ENCODE measurements around the gene WIZ. TPM values are rescaled to one million over a fixed set of nuclear protein-coding genes. Genes with fewer than 3 reads are reported as not detected.
"Not testable (repeated sequence)": the region's sequence is repeated elsewhere in the genome, so short reads cannot be mapped to it uniquely, and the experiment has no call there.

The WIZ gene
- total RNA-seq, 2 experiments from 2014 or later = 31.6 to 32.7 TPM

DNA sequence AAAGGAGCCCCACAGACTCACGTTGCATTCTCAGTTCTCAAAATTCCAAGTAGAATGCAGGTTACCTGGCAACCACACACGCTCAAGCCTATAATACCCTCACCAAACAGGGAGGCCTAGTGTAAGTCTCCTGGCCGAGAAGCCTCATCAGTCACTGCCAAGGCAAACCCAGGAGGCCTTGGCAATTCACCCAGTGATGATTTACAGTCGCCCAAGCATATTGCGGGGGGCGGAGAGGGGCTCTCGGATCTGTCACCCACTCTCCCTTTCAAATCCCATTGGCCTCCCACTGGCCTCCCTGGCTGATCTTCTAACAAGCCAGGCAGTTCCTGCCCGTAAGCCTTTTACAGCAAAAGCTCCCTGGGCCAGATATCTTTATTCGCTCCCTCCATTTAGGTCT is 32.1 kb downstream of the WIZ start:
- Mint-ChIP-seq H3K9me3 (ENCODE audit: insufficient read depth) (no peaks in the 10 kb centered on the region), H3K4me1 (ENCODE audit: low read depth) (peaks cover 49% of the 10 kb centered on the region), H3K27me3 (ENCODE audit: low read depth) (no peaks in the 10 kb centered on the region), H3K4me3 (peak overlapping the region; percentile 99), H3K27ac (peak overlapping the region; percentile 99), H3K36me3 (ENCODE audit: low read depth) (peaks cover 33% of the 10 kb centered on the region)
- no peak for DNase-seq
- ChIA-PET POLR2A (interaction anchor here (1.0 to 5.0 kb wide), 8 partner anchors 13 to 419 kb away, joined by 3 to 44 read pairs (median 14); partner anchors contain the start of genes AKAP8, RASAL3 and WIZ), CTCF (interaction anchor here (1.0 to 8.6 kb wide), 6 partner anchors 8 to 137 kb away, joined by 4 to 259 read pairs (median 26); no protein-coding TSS in a partner anchor)
- ATAC-seq = no peak

DNA sequence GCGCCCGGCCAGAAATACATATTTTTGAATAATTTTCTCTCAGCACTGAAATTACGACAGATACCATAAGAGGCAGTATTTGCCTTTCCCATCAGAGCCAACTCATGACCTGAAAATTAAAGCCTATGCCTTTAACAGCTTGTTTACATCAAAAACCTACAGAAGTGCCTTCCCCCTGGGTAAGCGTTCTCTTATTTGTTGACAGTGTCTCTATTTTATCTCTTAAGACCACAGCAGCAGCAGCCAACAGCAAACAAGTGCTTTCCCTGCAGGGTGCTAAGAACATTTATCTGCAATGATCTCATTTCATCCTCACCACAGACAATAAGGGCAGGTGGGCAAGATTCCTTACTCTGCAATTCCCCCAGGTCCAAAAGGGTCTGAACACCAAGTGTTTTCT is 36.9 kb downstream of the WIZ start:
- no peak overlapping the region for H3K4me3 Mint-ChIP-seq
- ATAC-seq (no peak), DNase-seq (no peak)
- no peaks in the 10 kb centered on the region for H3K27me3 Mint-ChIP-seq (ENCODE audit: low read depth)
- peaks cover 37% of the 10 kb centered on the region for H3K4me1 Mint-ChIP-seq (ENCODE audit: low read depth)
- ChIA-PET CTCF (interaction anchor here (0.5 to 1.3 kb wide), 2 partner anchors 135 to 143 kb away, joined by 3 to 7 read pairs; no protein-coding TSS in a partner anchor), POLR2A (interaction anchor here (0.6 to 1.2 kb wide), 3 partner anchors 21 to 64 kb away, joined by 3 to 4 read pairs (median 3); no protein-coding TSS in a partner anchor)
- peak overlapping the region; percentile 9 for H3K27ac Mint-ChIP-seq
- no peaks in the 10 kb centered on the region for H3K9me3 Mint-ChIP-seq (ENCODE audit: insufficient read depth)
- peaks cover 34% of the 10 kb centered on the region for H3K36me3 Mint-ChIP-seq (ENCODE audit: low read depth)

DNA sequence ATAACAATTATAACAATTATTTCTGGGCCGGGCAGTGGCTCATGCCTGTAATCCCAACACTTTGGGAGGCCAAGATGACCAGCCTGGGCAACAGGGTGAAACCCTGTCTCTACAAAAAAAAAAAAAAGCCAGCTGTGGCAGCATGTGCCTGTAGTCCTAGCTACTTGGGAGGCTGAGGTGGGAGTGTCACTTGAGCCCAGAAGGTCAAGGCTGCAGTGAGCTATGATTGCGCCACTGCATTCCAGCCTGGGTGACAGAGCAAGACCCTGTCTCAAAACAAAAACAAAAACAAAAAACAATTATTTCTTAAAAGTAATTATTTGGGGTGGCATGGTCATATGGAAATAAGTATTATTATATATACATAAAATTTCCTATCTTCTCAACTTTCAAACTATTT is 38.4 kb downstream of the WIZ start:
- H3K27me3 Mint-ChIP-seq (ENCODE audit: low read depth); H3K9me3 Mint-ChIP-seq (ENCODE audit: insufficient read depth); POLR2A ChIA-PET; H3K4me3 Mint-ChIP-seq; DNase-seq; H3K27ac Mint-ChIP-seq; ATAC-seq: not testable (repeated sequence)
- H3K36me3 Mint-ChIP-seq (ENCODE audit: low read depth) = peaks cover 33% of the 10 kb centered on the region
- CTCF ChIA-PET = interaction anchor here (2.7 kb wide), 1 partner anchor 7 kb away, joined by 11 read pairs; the partner anchor contains the start of gene AKAP8L
- H3K4me1 Mint-ChIP-seq (ENCODE audit: low read depth) = peaks cover 25% of the 10 kb centered on the region

DNA sequence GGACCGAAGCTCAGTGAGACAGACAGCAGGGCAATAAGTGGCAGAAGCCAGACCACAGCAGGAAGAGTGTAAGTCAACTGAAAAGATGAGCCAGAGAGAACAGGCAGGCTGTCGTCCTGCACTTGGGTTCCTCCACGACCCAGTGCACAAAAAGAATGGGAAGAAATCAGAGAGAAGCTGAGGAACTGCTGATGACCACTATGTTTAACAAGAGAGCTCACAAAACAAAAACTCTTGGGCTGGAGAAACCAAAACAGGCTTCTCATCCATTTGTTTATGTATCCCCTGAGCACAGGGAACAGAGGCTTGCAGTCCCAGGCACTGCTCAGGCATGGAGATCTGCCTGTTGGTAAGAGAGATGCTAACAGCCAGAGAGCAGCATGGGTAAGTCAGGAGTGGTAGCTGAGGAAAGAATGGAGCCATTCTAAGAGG is 45.0 kb downstream of the WIZ start:
- Mint-ChIP-seq H3K27ac (peak overlapping the region; percentile 47), H3K4me1 (ENCODE audit: low read depth) (peaks cover 14% of the 10 kb centered on the region), H3K9me3 (ENCODE audit: insufficient read depth) (no peaks in the 10 kb centered on the region), H3K27me3 (ENCODE audit: low read depth) (no peaks in the 10 kb centered on the region), H3K36me3 (ENCODE audit: low read depth) (peaks cover 38% of the 10 kb centered on the region), H3K4me3 (no peak overlapping the region)
- DNase-seq (no peak), ATAC-seq (no peak)
- CTCF ChIA-PET = interaction anchor here (2.8 kb wide), 1 partner anchor 14 kb away, joined by 10 read pairs; the partner anchor contains the start of gene AKAP8L
- POLR2A ChIA-PET = interaction anchor here (1.4 kb wide), 1 partner anchor 14 kb away, joined by 4 read pairs; the partner anchor contains the start of gene AKAP8L

GRCh38 chr19:15404097-15404779 is 45.5 kb downstream of the WIZ start:
- H3K4me1 Mint-ChIP-seq (ENCODE audit: low read depth) = peaks cover 12% of the 10 kb centered on the region
- ChIA-PET CTCF (interaction anchor here (2.8 kb wide), 1 partner anchor 15 kb away, joined by 10 read pairs; the partner anchor contains the start of gene AKAP8L), POLR2A (interaction anchor here (1.4 kb wide), 1 partner anchor 15 kb away, joined by 4 read pairs; the partner anchor contains the start of gene AKAP8L)
- H3K27ac Mint-ChIP-seq = peak overlapping the region; percentile 47
- no peak overlapping the region for H3K4me3 Mint-ChIP-seq
- no peaks in the 10 kb centered on the region for H3K9me3 Mint-ChIP-seq (ENCODE audit: insufficient read depth)
- H3K27me3 Mint-ChIP-seq (ENCODE audit: low read depth) = no peaks in the 10 kb centered on the region
- DNase-seq (no peak), ATAC-seq (no peak)
- H3K36me3 Mint-ChIP-seq (ENCODE audit: low read depth) = peaks cover 32% of the 10 kb centered on the region

GRCh38 chr19:15403151-15403531 is 46.6 kb downstream of the WIZ start:
- POLR2A ChIA-PET = no interaction called here

GRCh38 chr19:15402411-15403150 is 47.2 kb downstream of the WIZ start:
- Mint-ChIP-seq H3K4me1 (ENCODE audit: low read depth) (peaks cover 8% of the 10 kb centered on the region), H3K36me3 (ENCODE audit: low read depth) (peaks cover 31% of the 10 kb centered on the region), H3K27ac (no peak overlapping the region), H3K27me3 (ENCODE audit: low read depth) (no peaks in the 10 kb centered on the region), H3K4me3 (no peak overlapping the region), H3K9me3 (ENCODE audit: insufficient read depth) (no peaks in the 10 kb centered on the region)
- POLR2A ChIA-PET = no interaction called here
- no peak for ATAC-seq
- no peak for DNase-seq
- CTCF ChIA-PET = interaction anchor here (1.1 kb wide), 1 partner anchor 225 kb away, joined by 3 read pairs; no protein-coding TSS in a partner anchor

More at GRCh38 chr19:15403151-15403531, 46.6 kb downstream of the WIZ start:
- ATAC-seq (no peak), DNase-seq (no peak)
- H3K9me3 Mint-ChIP-seq (ENCODE audit: insufficient read depth) = no peaks in the 10 kb centered on the region
- H3K27me3 Mint-ChIP-seq (ENCODE audit: low read depth) = no peaks in the 10 kb centered on the region
- CTCF ChIA-PET = no interaction called here
- no peak overlapping the region for H3K4me3 Mint-ChIP-seq
- H3K4me1 Mint-ChIP-seq (ENCODE audit: low read depth) = peaks cover 12% of the 10 kb centered on the region
- peaks cover 31% of the 10 kb centered on the region for H3K36me3 Mint-ChIP-seq (ENCODE audit: low read depth)
- no peak overlapping the region for H3K27ac Mint-ChIP-seq

DNA sequence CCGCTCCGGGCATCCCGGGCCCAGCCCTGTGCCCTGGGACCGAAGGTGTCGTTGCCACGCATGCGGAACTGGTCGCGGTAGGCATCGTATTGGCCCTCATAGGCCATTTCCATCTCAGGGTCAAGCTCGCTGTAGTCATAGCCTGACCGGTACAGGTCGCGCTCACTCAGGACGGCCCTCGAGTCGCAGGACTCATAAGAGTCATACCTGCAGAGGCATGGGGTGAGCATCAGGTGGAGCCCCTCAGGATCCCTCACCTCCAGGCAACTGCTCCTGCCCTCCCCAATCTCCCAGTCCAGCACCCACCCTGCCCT is 48.4 kb downstream of the WIZ start:
- CTCF ChIA-PET = interaction anchor here (1.1 kb wide), 1 partner anchor 224 kb away, joined by 3 read pairs; no protein-coding TSS in a partner anchor
- peaks cover 8% of the 10 kb centered on the region for H3K4me1 Mint-ChIP-seq (ENCODE audit: low read depth)
- peaks cover 39% of the 10 kb centered on the region for H3K36me3 Mint-ChIP-seq (ENCODE audit: low read depth)
- no peaks in the 10 kb centered on the region for H3K9me3 Mint-ChIP-seq (ENCODE audit: insufficient read depth)
- no peaks in the 10 kb centered on the region for H3K27me3 Mint-ChIP-seq (ENCODE audit: low read depth)
- DNase-seq = no peak
- no peak overlapping the region for H3K4me3 Mint-ChIP-seq
- POLR2A ChIA-PET = interaction anchor here (0.7 to 1.3 kb wide), 2 partner anchors 14 to 18 kb away, joined by 3 read pairs; partner anchors contain the start of gene AKAP8L
- no peak for ATAC-seq
- no peak overlapping the region for H3K27ac Mint-ChIP-seq

GRCh38 chr19:15400521-15401396 is 49.0 kb downstream of the WIZ start:
- Mint-ChIP-seq H3K9me3 (ENCODE audit: insufficient read depth) (no peaks in the 10 kb centered on the region), H3K27me3 (ENCODE audit: low read depth) (no peaks in the 10 kb centered on the region), H3K4me3 (no peak overlapping the region), H3K27ac (no peak overlapping the region), H3K4me1 (ENCODE audit: low read depth) (peaks cover 9% of the 10 kb centered on the region), H3K36me3 (ENCODE audit: low read depth) (peaks cover 42% of the 10 kb centered on the region)
- DNase-seq (no peak), ATAC-seq (no peak)
- ChIA-PET POLR2A (interaction anchor here (1.3 kb wide), 1 partner anchor 18 kb away, joined by 3 read pairs; the partner anchor contains the start of gene AKAP8L), CTCF (no interaction called here)

GRCh38 chr19:15399635-15400034 is 50.1 kb downstream of the WIZ start:
- Mint-ChIP-seq H3K4me3 (no peak overlapping the region), H3K27ac (no peak overlapping the region), H3K27me3 (ENCODE audit: low read depth) (no peaks in the 10 kb centered on the region), H3K36me3 (ENCODE audit: low read depth) (peaks cover 47% of the 10 kb centered on the region), H3K9me3 (ENCODE audit: insufficient read depth) (no peaks in the 10 kb centered on the region), H3K4me1 (ENCODE audit: low read depth) (peaks cover 5% of the 10 kb centered on the region)
- ChIA-PET CTCF (no interaction called here), POLR2A (no interaction called here)
- DNase-seq (no peak), ATAC-seq (no peak)

DNA sequence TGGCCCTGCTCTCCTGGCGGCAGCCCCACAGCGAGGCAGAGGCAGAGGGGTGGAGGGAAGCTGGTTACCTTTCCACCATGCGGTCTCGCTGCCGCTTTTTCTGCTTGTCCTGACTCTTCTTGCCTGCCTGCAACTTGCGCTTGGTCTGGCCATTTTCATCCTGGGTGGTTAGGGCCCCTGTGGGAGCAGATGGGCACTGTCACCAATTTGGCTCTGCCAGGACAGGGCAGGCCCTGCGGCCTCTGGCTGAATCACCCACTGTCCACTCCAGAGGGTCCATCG is 50.6 kb downstream of the WIZ start:
- DNase-seq (no peak), ATAC-seq (no peak)
- CTCF ChIA-PET = no interaction called here
- POLR2A ChIA-PET = no interaction called here
- H3K4me1 Mint-ChIP-seq (ENCODE audit: low read depth) = peaks cover 2% of the 10 kb centered on the region
- no peaks in the 10 kb centered on the region for H3K27me3 Mint-ChIP-seq (ENCODE audit: low read depth)
- no peak overlapping the region for H3K4me3 Mint-ChIP-seq
- peaks cover 46% of the 10 kb centered on the region for H3K36me3 Mint-ChIP-seq (ENCODE audit: low read depth)
- no peaks in the 10 kb centered on the region for H3K9me3 Mint-ChIP-seq (ENCODE audit: insufficient read depth)
- no peak overlapping the region for H3K27ac Mint-ChIP-seq
